Pancreas (tissue), 10 donors: ENCODE data around the gene SECISBP2. TPM values are rescaled to one million over a fixed set of nuclear protein-coding genes. Genes with fewer than 3 reads are reported as not detected.
"Not testable (repeated sequence)": the region's sequence is repeated elsewhere in the genome, so short reads cannot be mapped to it uniquely, and the experiment has no call there.

Experiments
- ATAC-seq, 4 donors: fragments of 200-7000 bp; cut with Tn5 transposase; one replicate each; pipeline versions ENCODE4 v1.8.0 to v1.9.1; 2020; ENCODE audit warnings: mild to moderate bottlenecking in 4 of 4, moderate library complexity in 4 of 4
- DNase-seq, 6 donors: peaks; one replicate each; pipeline ENCODE4 v3.0.0-alpha.2; 2020
- FAIRE-seq: peaks from 2 replicates; lab custom pipeline; 2012; peaks lifted over from hg19 to GRCh38; lab: Jason Lieb, UNC
- H3K27ac ChIP-seq, 4 donors: fragments of 200-600 bp; sonication (generic); 1 replicate in 3 of 4; 2 replicates in 1 of 4; pipeline versions ENCODE4 v1.5.0 to v1.8.0; 2020
- H3K27me3 ChIP-seq, 4 donors: fragments of 200-600 bp; one replicate each; pipeline ENCODE4 v1.8.0; 2021
- H3K36me3 ChIP-seq, 3 donors: fragments of 200-600 bp; sonication (generic) in 1 of 3; one replicate each; pipeline versions ENCODE4 v1.5.0 to v1.8.0; 2020 to 2021
- H3K4me1 ChIP-seq, 3 donors: fragments of 200-600 bp; one replicate each; pipeline ENCODE4 v1.8.0; 2021
- H3K4me3 ChIP-seq, 4 donors: fragments of 200-600 bp; sonication (generic) in 2 of 4; one replicate each; pipeline versions ENCODE4 v1.5.0 to v1.8.0; 2020 to 2021
- H3K9me3 ChIP-seq, 4 donors: fragments of 200-600 bp; one replicate each; pipeline ENCODE4 v1.8.0; 2021
- CTCF ChIP-seq, 4 donors: fragments of 200-600 bp; sonication (generic) in 3 of 4; IDR thresholded peaks; one replicate each; pipeline versions ENCODE4 v1.5.0 to v1.8.0; 2021; ENCODE audit warnings: antibody characterized with exemption in 4 of 4
- WGBS, 2 donors: extraction: QIAGEN DNeasy Blood & Tissue Kit; methylation state at CpG; one replicate each; pipeline ENCODE4 v1.1.7; 2013; 5-methylcytosine and 5-hydroxymethylcytosine counted together
- intact Hi-C, 3 donors: fragments of 100-400 bp; cut with DNase I; formaldehyde crosslinking; loops; one replicate each; pipeline versions ENCODE4 v1.11.1 to v1.14.2; 2022
- polyA plus RNA-seq, 2 donors: library from polyadenylated mRNA; stranded (reverse); fragments of 200-250 nt; gene quantifications; one replicate each; pipeline ENCODE4 v1.2.3, GENCODE V29; 2013
- total RNA-seq, 6 donors: library from RNA; stranded (reverse); fragmentation: NEBNext Ultra II Directional in 4 of 6; extraction: Animal tissue kit (Norgen Biotek cat#: 25700) in 4 of 6; gene quantifications; one replicate each; pipeline versions ENCODE4 v1.2.1 to v1.2.4, GENCODE V29; 2021 to 2023
- donor health status: healthy with polysubstance abuse.
- donor health status: DM: no; HTN: no; CAD: no; lungs with moderate emphysema.
- donor health status: DM: no; HTN: no; CAD: no.
- donor health status: control.
- donor health status: control.
- donor health status: Bipolar disorder and iron deficiency.
- donor health status: DM: yes; HTN: yes; CAD: no.
- donor health status: DM: no; HTN: no; CAD: no.
- donor health status: DM: no; HTN: no; CAD: no.
- donor health status: DM: yes; HTN: yes; CAD: no.

Gene SECISBP2
- total and polyA plus RNA-seq, 8 donors = 23.4 to 41.1 (median 29.6) TPM

GRCh38 chr9:89284076-89284475 is 34.2 kb upstream of the SECISBP2 start:
- Histone ChIP-seq H3K4me3 (no peak overlapping the region), H3K27me3 (no peaks in the 10 kb centered on the region), H3K4me1 (no peaks in the 10 kb centered on the region), H3K27ac (no peak overlapping the region), H3K9me3 (no peaks in the 10 kb centered on the region), H3K36me3 (no peaks in the 10 kb centered on the region)
- FAIRE-seq (no peak), ATAC-seq (no peak), DNase-seq (no peak)
- WGBS, 2 donors = 88 to 93% methylated on average over 7 of the region's 7 CpGs
- no peak for TF ChIP-seq CTCF (IDR thresholded peaks at IDR 0.05)
- intact Hi-C loops = no loop called here

GRCh38 chr9:89291741-89292140 is 26.6 kb upstream of the SECISBP2 start:
- ATAC-seq = no peak
- WGBS, 2 donors = 93% methylated on average over 2 of the region's 2 CpGs
- Histone ChIP-seq H3K4me3 (no peak overlapping the region), H3K9me3 (no peaks in the 10 kb centered on the region), H3K27me3 (no peaks in the 10 kb centered on the region), H3K36me3 (no peaks in the 10 kb centered on the region), H3K4me1 (no peaks in the 10 kb centered on the region), H3K27ac (no peak overlapping the region)
- DNase-seq = no peak
- intact Hi-C loops = no loop called here
- FAIRE-seq = no peak
- no peak for TF ChIP-seq CTCF (IDR thresholded peaks at IDR 0.05)

- Histone ChIP-seq H3K4me3 (no peak overlapping the region), H3K27me3 (no peaks in the 10 kb centered on the region), H3K27ac (no peak overlapping the region), H3K9me3 (no peaks in the 10 kb centered on the region), H3K36me3 (no peaks in the 10 kb centered on the region), H3K4me1 (no peaks in the 10 kb centered on the region)
- no peak for TF ChIP-seq CTCF (IDR thresholded peaks at IDR 0.05)
- FAIRE-seq (no peak), ATAC-seq (no peak), DNase-seq (no peak)
- intact Hi-C loops = no loop called here
- WGBS, 2 donors = 97 to 100% methylated on average over 1 of the region's 1 CpG
Observed at GRCh38 chr9:89293014-89293413, 25.3 kb upstream of the SECISBP2 start.

- no peak for TF ChIP-seq CTCF (IDR thresholded peaks at IDR 0.05)
- ATAC-seq (no peak), DNase-seq (no peak), FAIRE-seq (no peak)
- Histone ChIP-seq H3K4me3 (no peak overlapping the region), H3K9me3 (no peaks in the 10 kb centered on the region), H3K4me1 (no peaks in the 10 kb centered on the region), H3K27ac (no peak overlapping the region), H3K36me3 (no peaks in the 10 kb centered on the region), H3K27me3 (no peaks in the 10 kb centered on the region)
- intact Hi-C loops = no loop called here
- 67 to 74% methylated on average over 5 of the region's 5 CpGs for WGBS, 2 donors
Observed at GRCh38 chr9:89295400-89295799, 22.9 kb upstream of the SECISBP2 start.

GRCh38 chr9:89301996-89302395 is 16.3 kb upstream of the SECISBP2 start:
- H3K36me3 ChIP-seq, H3K9me3 ChIP-seq, H3K27me3 ChIP-seq, FAIRE-seq, intact Hi-C loops, H3K4me1 ChIP-seq, H3K4me3 ChIP-seq: not testable (repeated sequence)
- ATAC-seq (peak; percentile 56 to 89 (median 84)), DNase-seq (peak in 1 of 6 donors; percentile 35)
- WGBS, 2 donors = 22 to 30% methylated on average over 2 of the region's 2 CpGs
- peak overlapping the region in 1 of 4 donors; percentile 2 for H3K27ac ChIP-seq
